Transverse colon (tissue), 4 donors: ENCODE measurements around the gene PRIM1. TPM values are rescaled to one million over a fixed set of nuclear protein-coding genes. Genes with fewer than 3 reads are reported as not detected.

Experiments
- DNase-seq: peaks from one replicate; pipeline ENCODE4 v3.0.0-alpha.2; 2019
- H3K27ac ChIP-seq, 4 donors: fragments of 200-600 bp; sonication (generic); 2 replicates each; pipeline ENCODE4 v1.5.1; 2016 to 2018; ENCODE audit warnings: inconsistent platforms in 4 of 4
- H3K27me3 ChIP-seq: fragments of 200-600 bp; sonication (generic); 2 replicates; pipeline ENCODE4 v1.5.1; 2017; ENCODE audit warnings: inconsistent platforms
- H3K36me3 ChIP-seq, 4 donors: fragments of 200-600 bp; sonication (generic); 2 replicates each; pipeline ENCODE4 v1.5.1; 2017 to 2019; ENCODE audit warnings: inconsistent platforms in 4 of 4
- H3K4me1 ChIP-seq, 4 donors: fragments of 200-600 bp; sonication (generic); 2 replicates each; pipeline ENCODE4 v1.5.1; 2017 to 2020; ENCODE audit warnings: inconsistent platforms in 4 of 4
- H3K4me3 ChIP-seq, 4 donors: fragments of 200-600 bp; sonication (generic); 1 replicate in 1 of 4; 2 replicates in 3 of 4; pipeline versions ENCODE4 v1.5.1 to v1.6.1; 2017 to 2019; ENCODE audit warnings: inconsistent platforms in 4 of 4
- H3K9me3 ChIP-seq, 2 donors: fragments of 200-600 bp; sonication (generic); 2 replicates each; pipeline ENCODE4 v1.5.1; 2017 to 2019; ENCODE audit warnings: inconsistent platforms in 2 of 2
- CTCF ChIP-seq, 5 experiments: fragments of 200-600 bp in 3 of 5; fragments of 450-650 bp in 2 of 5; sonication (generic) in 3 of 5; IDR thresholded peaks; 1 replicate in 2 of 5; 2 replicates in 3 of 5; pipeline ENCODE4 v1.5.1; 2016 to 2017; ENCODE audit warnings: antibody characterized with exemption in 5 of 5, inconsistent platforms in 3 of 5, mild to moderate bottlenecking in 2 of 5, moderate library complexity in 1 of 5
- EP300 ChIP-seq: sonication (generic); formaldehyde crosslinking; IDR thresholded peaks from one replicate; pipeline ENCODE4 v1.6.1; 2017; ENCODE audit warnings: antibody characterized with exemption, low read depth
- POLR2A ChIP-seq: fragments of 450-650 bp; IDR thresholded peaks from one replicate; pipeline ENCODE4 v1.6.1; 2016; ENCODE audit warnings: antibody characterized with exemption, mild to moderate bottlenecking, moderate library complexity
- POLR2AphosphoS5 ChIP-seq, 3 donors: sonication (generic); formaldehyde crosslinking; IDR thresholded peaks; one replicate each; pipeline ENCODE4 v1.6.1; 2016; ENCODE audit warnings: antibody characterized with exemption in 3 of 3
- WGBS, 2 donors: methylation state at CpG; one replicate each; pipeline ENCODE4 v1.1.5; 2018; ENCODE audit warnings: low coverage in 1 of 2; 5-methylcytosine and 5-hydroxymethylcytosine counted together
- in situ Hi-C, 4 donors: fragments of 200-750 bp; cut with MboI; loops; one replicate each; pipeline versions ENCODE4 v1.15.0 to v1.15.1; 2017; ENCODE audit warnings: low sequenced_read_pairs in 3 of 4, low pct_ligation_motif_present in 1 of 4, low pct_unique_long_range_greater_than_20kb in 1 of 4
- intact Hi-C: fragments of 100-400 bp; cut with DNase I; formaldehyde crosslinking; loops from one replicate; pipeline ENCODE4 v1.15.1; 2023; ENCODE audit warnings: low total_unique reads
- total RNA-seq, 4 donors: library from RNA; depleted of rRNA; stranded (reverse); fragments of >200 nt; gene quantifications; one replicate each; pipeline ENCODE4 v1.1.0, GENCODE V29; 2016

PRIM1 gene
- total RNA-seq, 4 donors from 2014 or later, result 1.4 to 10.6 (median 5.6) TPM; not detected in 1

GRCh38 chr12:56778756-56779155 lies 26.6 kb upstream of the PRIM1 start:
- Histone ChIP-seq H3K4me3 (no peak overlapping the region), H3K4me1 (no peaks in the 10 kb centered on the region), H3K27me3 (no peaks in the 10 kb centered on the region), H3K27ac (no peak overlapping the region), H3K36me3 (no peaks in the 10 kb centered on the region), H3K9me3 (no peaks in the 10 kb centered on the region)
- TF ChIP-seq EP300 (no peak), CTCF (IDR thresholded peaks at IDR 0.05) (no peak), POLR2A (no peak), POLR2AphosphoS5 (IDR thresholded peaks at IDR 0.05) (no peak)
- intact Hi-C loops (no loop called here), in situ Hi-C loops (no loop called here)
- WGBS, 2 donors, result 97% methylated on average over 17 of the region's 17 CpGs; no CpG with 5 or more reads in 1 of the 2 donors
- DNase-seq, result no peak

- no peaks in the 10 kb centered on the region for H3K9me3 ChIP-seq
- WGBS, 2 donors, result 93 to 98% methylated on average over 3 of the region's 3 CpGs
- H3K27me3 ChIP-seq, result no peaks in the 10 kb centered on the region
- in situ Hi-C loops (no loop called here), intact Hi-C loops (no loop called here)
- no peaks in the 10 kb centered on the region for H3K4me1 ChIP-seq
- H3K27ac ChIP-seq, result no peak overlapping the region
- H3K36me3 ChIP-seq, result no peaks in the 10 kb centered on the region
- TF ChIP-seq POLR2AphosphoS5 (IDR thresholded peaks at IDR 0.05), result no peak
- TF ChIP-seq POLR2A, result no peak
- TF ChIP-seq CTCF (IDR thresholded peaks at IDR 0.05), result no peak
- no peak for TF ChIP-seq EP300
- no peak for DNase-seq
- no peak overlapping the region for H3K4me3 ChIP-seq
Measured at GRCh38 chr12:56776654-56777053, 24.5 kb upstream of the PRIM1 start.

- 84% methylated on average over 5 to 6 of the region's 6 CpGs for WGBS, 2 donors
- in situ Hi-C loops (no loop called here), intact Hi-C loops (no loop called here)
- Histone ChIP-seq H3K27me3 (no peaks in the 10 kb centered on the region), H3K36me3 (no peaks in the 10 kb centered on the region), H3K9me3 (no peaks in the 10 kb centered on the region), H3K27ac (no peak overlapping the region), H3K4me3 (no peak overlapping the region), H3K4me1 (no peaks in the 10 kb centered on the region)
- DNase-seq, result no peak
- no peak for TF ChIP-seq CTCF (IDR thresholded peaks at IDR 0.05)
Measured at GRCh38 chr12:56775638-56776037, 23.5 kb upstream of the PRIM1 start.

- Histone ChIP-seq H3K4me1 (no peaks in the 10 kb centered on the region), H3K9me3 (no peaks in the 10 kb centered on the region), H3K27ac (no peak overlapping the region), H3K4me3 (no peak overlapping the region), H3K27me3 (no peaks in the 10 kb centered on the region), H3K36me3 (no peaks in the 10 kb centered on the region)
- in situ Hi-C loops, result loop anchor here in 1 of 4 donors (25.0 kb wide), 1 partner anchor 414 kb away; no protein-coding TSS in a partner anchor
- TF ChIP-seq POLR2AphosphoS5 (IDR thresholded peaks at IDR 0.05), result no peak
- no peak for TF ChIP-seq CTCF (IDR thresholded peaks at IDR 0.05)
- no peak for TF ChIP-seq POLR2A
- TF ChIP-seq EP300, result no peak
- WGBS, 2 donors, result 69 to 100% methylated on average over 1 to 2 of the region's 2 CpGs
- intact Hi-C loops, result no loop called here
- DNase-seq, result no peak
Measured at GRCh38 chr12:56773113-56773512, 21.0 kb upstream of the PRIM1 start.
